Omental fat pad (tissue), 4 donors: Measurements from ENCODE around the gene LCMT2. TPM values are rescaled to one million over a fixed set of nuclear protein-coding genes. Genes with fewer than 3 reads are reported as not detected.

ENCODE experiments used
- ATAC-seq: fragments of 150-250 bp; one replicate; pipeline ENCODE4 v1.9.1; 2016; ENCODE audit warnings: mild to moderate bottlenecking, moderate library complexity; ENCODE audit not compliant: low FRiP score
- DNase-seq: peaks from one replicate; pipeline ENCODE4 v3.0.0-alpha.2; 2019; ENCODE audit warnings: low spot score
- total RNA-seq, 4 donors: library from RNA; depleted of rRNA; stranded (reverse); fragments of >200 nt; gene quantifications; one replicate each; pipeline ENCODE4 v1.1.0, GENCODE V29; 2016
- TF ChIP-seq, protein P1 (sequence below), 3 donors: fragments of 450-650 bp; IDR thresholded peaks; one replicate each; pipeline ENCODE4 v1.5.1; 2016 to 2017; ENCODE audit warnings: antibody characterized with exemption in 3 of 3, mild to moderate bottlenecking in 3 of 3, moderate library complexity in 2 of 3

LCMT2 gene
- total RNA-seq, 4 donors from 2014 or later: 7.3 to 10.8 (median 9.3) TPM

DNA sequence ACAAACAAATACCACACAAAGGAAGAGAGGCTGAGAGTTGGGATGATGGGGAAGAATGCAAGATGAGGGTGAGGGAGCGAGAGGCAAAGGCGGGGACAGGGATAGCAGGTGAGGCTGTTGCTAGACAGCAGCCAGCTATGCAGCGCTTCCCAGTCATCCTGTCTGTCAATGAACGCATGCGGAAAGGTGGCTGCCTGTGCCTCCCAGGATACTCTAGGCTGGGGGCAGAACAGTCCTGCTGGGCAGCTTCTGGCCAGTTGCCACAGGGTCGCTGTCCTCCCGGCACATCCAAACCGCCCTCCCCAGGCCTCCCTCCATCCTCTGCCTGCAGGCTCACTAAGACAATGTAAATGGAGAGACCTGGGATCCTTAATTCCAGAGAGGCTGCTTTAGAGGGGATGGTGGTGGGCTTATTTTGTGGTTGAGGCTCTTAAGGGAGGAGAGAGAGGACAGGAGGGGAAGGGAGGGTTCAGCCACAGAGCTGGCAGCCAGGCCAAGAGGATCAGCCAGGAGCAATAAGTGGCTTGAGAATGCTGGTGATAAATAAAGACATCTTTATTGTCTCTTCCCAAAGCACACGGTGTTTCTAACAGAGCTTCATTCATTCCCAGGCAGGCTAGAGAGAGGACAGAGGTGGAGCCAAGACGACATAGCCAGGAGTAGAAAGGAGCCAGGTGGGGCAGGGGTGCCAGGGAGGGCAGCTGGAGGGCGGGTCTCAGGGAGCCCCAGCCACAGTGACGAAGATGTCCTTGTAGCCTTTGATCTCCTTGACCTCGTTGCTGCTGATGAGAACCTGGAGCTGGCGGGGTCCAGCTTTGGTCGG lies 54.4 kb downstream of the LCMT2 start:
- ATAC-seq (no peak), DNase-seq (no peak)
- TF ChIP-seq, protein P1, sequence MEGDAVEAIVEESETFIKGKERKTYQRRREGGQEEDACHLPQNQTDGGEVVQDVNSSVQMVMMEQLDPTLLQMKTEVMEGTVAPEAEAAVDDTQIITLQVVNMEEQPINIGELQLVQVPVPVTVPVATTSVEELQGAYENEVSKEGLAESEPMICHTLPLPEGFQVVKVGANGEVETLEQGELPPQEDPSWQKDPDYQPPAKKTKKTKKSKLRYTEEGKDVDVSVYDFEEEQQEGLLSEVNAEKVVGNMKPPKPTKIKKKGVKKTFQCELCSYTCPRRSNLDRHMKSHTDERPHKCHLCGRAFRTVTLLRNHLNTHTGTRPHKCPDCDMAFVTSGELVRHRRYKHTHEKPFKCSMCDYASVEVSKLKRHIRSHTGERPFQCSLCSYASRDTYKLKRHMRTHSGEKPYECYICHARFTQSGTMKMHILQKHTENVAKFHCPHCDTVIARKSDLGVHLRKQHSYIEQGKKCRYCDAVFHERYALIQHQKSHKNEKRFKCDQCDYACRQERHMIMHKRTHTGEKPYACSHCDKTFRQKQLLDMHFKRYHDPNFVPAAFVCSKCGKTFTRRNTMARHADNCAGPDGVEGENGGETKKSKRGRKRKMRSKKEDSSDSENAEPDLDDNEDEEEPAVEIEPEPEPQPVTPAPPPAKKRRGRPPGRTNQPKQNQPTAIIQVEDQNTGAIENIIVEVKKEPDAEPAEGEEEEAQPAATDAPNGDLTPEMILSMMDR (IDR thresholded peaks at IDR 0.05): no peak

DNA sequence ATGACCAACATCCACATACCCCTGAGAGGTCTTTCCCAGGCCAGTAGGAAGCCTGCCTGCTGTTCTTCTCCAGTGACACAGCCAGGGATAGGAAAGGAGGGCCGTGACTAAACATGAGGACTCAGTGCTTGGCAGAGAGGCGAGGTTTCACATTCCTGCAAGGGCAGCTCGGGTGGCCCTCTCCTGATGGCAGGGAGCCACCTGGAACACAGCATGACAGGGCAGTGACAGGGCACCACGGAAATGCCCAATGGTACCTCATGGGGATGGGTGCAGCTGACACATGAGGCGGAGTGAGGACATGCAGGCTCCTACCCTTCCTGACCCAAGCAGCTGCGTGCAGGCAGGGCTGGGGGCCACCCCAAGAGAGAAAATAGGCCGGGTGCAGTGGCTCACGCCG lies 56.2 kb downstream of the LCMT2 start:
- ATAC-seq (no peak), DNase-seq (no peak)
- TF ChIP-seq, protein P1 (IDR thresholded peaks at IDR 0.05): no peak

Other genes starting within 250 kb of the LCMT2 start
- 10 to 100 TPM; 37.3 to 45.7 (median 43.5) TPM for gene UBR1, start 224.5 kb downstream of the LCMT2 start, total RNA-seq
- 10 to 100 TPM; 16.6 to 32.9 (median 21.0) TPM for gene TMEM62, start 197.0 kb downstream of the LCMT2 start, total RNA-seq
- gene CCNDBP1, start 145.2 kb downstream of the LCMT2 start, total RNA-seq: 100 to 1,000 TPM in 1 of 4 donors, 10 to 100 TPM in 3; 70.0 to 126 (median 78.3) TPM
- 1 to 10 TPM in 3 of 4 donors, not detected in 1; 1.4 to 4.0 (median 3.0) TPM for gene EPB42, start 109.6 kb downstream of the LCMT2 start, total RNA-seq
- 1 to 10 TPM in 1 of 4 donors, under 1 TPM in 2, not detected in 1; 0.28 to 5.0 (median 0.94) TPM for gene TGM5, start 63.6 kb downstream of the LCMT2 start, total RNA-seq
- gene TGM7, start 28.3 kb downstream of the LCMT2 start, total RNA-seq: not detected
- gene ZSCAN29, start 40.5 kb upstream of the LCMT2 start, total RNA-seq: 10 to 100 TPM; 12.0 to 26.6 (median 16.7) TPM
- 10 to 100 TPM; 10.5 to 13.2 (median 12.6) TPM for gene TUBGCP4, start 40.5 kb upstream of the LCMT2 start, total RNA-seq
- gene TP53BP1, start 162.6 kb upstream of the LCMT2 start, total RNA-seq: 10 to 100 TPM; 23.2 to 52.8 (median 39.2) TPM
- gene MAP1A, start 187.0 kb upstream of the LCMT2 start, total RNA-seq: 10 to 100 TPM in 1 of 4 donors, 1 to 10 TPM in 3; 2.5 to 10.9 (median 5.3) TPM